Smooth muscle cell (in vitro differentiated cells): ENCODE results near the gene ZNF76. TPM values are rescaled to one million over a fixed set of nuclear protein-coding genes. Genes with fewer than 3 reads are reported as not detected.

Experiments
- DNase-seq: peaks from one replicate; lab custom pipeline; 2025; ENCODE audit not compliant: unreplicated experiment; lab: John Stamatoyannopoulos, UW
- H2AFZ ChIP-seq: fragments of 200-600 bp; sonication (generic); 2 replicates; pipeline ENCODE4 v1.6.0; 2016; ENCODE audit warnings: antibody characterized with exemption, low read depth, mild to moderate bottlenecking
- H3F3A ChIP-seq: fragments of 200-600 bp; sonication (generic); 2 replicates; pipeline ENCODE4 v1.6.0; 2017; ENCODE audit warnings: antibody characterized with exemption, low read depth
- H3K27ac ChIP-seq: fragments of 200-600 bp; sonication (generic); 2 replicates; pipeline ENCODE4 v1.5.1; 2016; ENCODE audit warnings: low read depth, mild to moderate bottlenecking
- H3K27me3 ChIP-seq: fragments of 200-600 bp; sonication (generic); 2 replicates; pipeline ENCODE4 v1.6.1; 2016; ENCODE audit warnings: low read depth, mild to moderate bottlenecking
- H3K36me3 ChIP-seq: fragments of 200-600 bp; sonication (generic); 2 replicates; pipeline ENCODE4 v1.5.1; 2016; ENCODE audit warnings: low read depth
- H3K4me1 ChIP-seq: fragments of 200-600 bp; sonication (generic); 2 replicates; pipeline ENCODE4 v1.5.1; 2016; ENCODE audit warnings: low read depth
- H3K4me2 ChIP-seq: fragments of 200-600 bp; sonication (generic); 2 replicates; pipeline ENCODE4 v1.6.0; 2016; ENCODE audit warnings: mild to moderate bottlenecking
- H3K4me3 ChIP-seq: fragments of 200-600 bp; sonication (generic); 2 replicates; pipeline ENCODE4 v1.5.1; 2016; ENCODE audit warnings: mild to moderate bottlenecking
- H3K79me2 ChIP-seq: fragments of 200-600 bp; sonication (generic); 2 replicates; pipeline ENCODE4 v1.6.0; 2016; ENCODE audit warnings: low read depth, mild to moderate bottlenecking
- H3K9ac ChIP-seq: fragments of 200-600 bp; sonication (generic); 2 replicates; pipeline ENCODE4 v1.6.0; 2016; ENCODE audit warnings: low read depth
- H3K9me3 ChIP-seq: fragments of 200-600 bp; sonication (generic); replicated peaks from 2 replicates; pipeline ENCODE4 v1.5.1; 2016; ENCODE audit warnings: low read depth
- H4K20me1 ChIP-seq: fragments of 200-600 bp; sonication (generic); 2 replicates; pipeline ENCODE4 v1.6.0; 2016; ENCODE audit warnings: low read depth
- WGBS: methylation state at CpG from one replicate; pipeline ENCODE4 v1.1.7; 2016; ENCODE audit warnings: low lambda C conversion rate; 5-methylcytosine and 5-hydroxymethylcytosine counted together
- polyA plus RNA-seq: library from polyadenylated mRNA; unstranded; fragments of >200 nt; fragmentation: Nextera tagmentation; extraction: Ambion mirVana; gene quantifications from 2 replicates; pipeline ENCODE4 v1.2.1, GENCODE V29; 2016
- total RNA-seq: library from RNA; depleted of rRNA; stranded (reverse); fragments of >200 nt; gene quantifications from 2 replicates; pipeline ENCODE4 v1.2.3, GENCODE V29; 2014
- TF ChIP-seq, protein P1 (sequence below): fragments of 200-600 bp; sonication (generic); IDR thresholded peaks from 2 replicates; pipeline ENCODE4 v1.5.1; 2017; ENCODE audit warnings: borderline replicate concordance, mild to moderate bottlenecking, antibody characterized with exemption; ENCODE audit not compliant: insufficient read depth, poor library complexity, severe bottlenecking

ZNF76 gene
- total and polyA plus RNA-seq, 2 experiments from 2014 or later, result 7.7 to 14.2 TPM

DNA sequence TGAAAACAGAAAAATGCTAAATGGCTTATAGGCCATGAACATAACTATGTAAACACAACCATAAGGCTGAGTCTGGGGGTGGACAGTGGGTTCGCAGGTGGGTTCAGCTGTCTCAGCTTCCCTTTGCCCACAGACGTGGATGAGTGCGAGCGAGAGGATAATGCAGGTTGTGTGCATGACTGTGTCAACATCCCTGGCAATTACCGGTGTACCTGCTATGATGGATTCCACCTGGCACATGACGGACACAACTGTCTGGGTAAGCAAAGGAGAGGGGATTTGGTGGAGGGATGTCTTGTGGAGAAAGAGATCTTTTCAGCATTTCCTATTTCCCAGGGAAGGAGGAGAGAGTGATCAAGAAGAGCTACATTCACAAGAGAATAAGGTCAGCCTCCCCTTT is 31.1 kb upstream of the ZNF76 start:
- Histone ChIP-seq H3K4me1 (no peaks in the 10 kb centered on the region), H3K27ac (no peak overlapping the region), H3K79me2 (no peaks in the 10 kb centered on the region), H3K9ac (no peak overlapping the region), H3F3A (no peaks in the 10 kb centered on the region), H3K4me2 (no peak overlapping the region), H3K4me3 (no peak overlapping the region), H3K27me3 (no peaks in the 10 kb centered on the region), H2AFZ (no peak overlapping the region), H3K9me3 (no peaks in the 10 kb centered on the region), H4K20me1 (peaks cover 59% of the 10 kb centered on the region), H3K36me3 (no peaks in the 10 kb centered on the region)
- TF ChIP-seq, protein P1, sequence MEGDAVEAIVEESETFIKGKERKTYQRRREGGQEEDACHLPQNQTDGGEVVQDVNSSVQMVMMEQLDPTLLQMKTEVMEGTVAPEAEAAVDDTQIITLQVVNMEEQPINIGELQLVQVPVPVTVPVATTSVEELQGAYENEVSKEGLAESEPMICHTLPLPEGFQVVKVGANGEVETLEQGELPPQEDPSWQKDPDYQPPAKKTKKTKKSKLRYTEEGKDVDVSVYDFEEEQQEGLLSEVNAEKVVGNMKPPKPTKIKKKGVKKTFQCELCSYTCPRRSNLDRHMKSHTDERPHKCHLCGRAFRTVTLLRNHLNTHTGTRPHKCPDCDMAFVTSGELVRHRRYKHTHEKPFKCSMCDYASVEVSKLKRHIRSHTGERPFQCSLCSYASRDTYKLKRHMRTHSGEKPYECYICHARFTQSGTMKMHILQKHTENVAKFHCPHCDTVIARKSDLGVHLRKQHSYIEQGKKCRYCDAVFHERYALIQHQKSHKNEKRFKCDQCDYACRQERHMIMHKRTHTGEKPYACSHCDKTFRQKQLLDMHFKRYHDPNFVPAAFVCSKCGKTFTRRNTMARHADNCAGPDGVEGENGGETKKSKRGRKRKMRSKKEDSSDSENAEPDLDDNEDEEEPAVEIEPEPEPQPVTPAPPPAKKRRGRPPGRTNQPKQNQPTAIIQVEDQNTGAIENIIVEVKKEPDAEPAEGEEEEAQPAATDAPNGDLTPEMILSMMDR, result no peak
- DNase-seq, result no peak
- 98% methylated on average over 6 of the region's 6 CpGs for WGBS

DNA sequence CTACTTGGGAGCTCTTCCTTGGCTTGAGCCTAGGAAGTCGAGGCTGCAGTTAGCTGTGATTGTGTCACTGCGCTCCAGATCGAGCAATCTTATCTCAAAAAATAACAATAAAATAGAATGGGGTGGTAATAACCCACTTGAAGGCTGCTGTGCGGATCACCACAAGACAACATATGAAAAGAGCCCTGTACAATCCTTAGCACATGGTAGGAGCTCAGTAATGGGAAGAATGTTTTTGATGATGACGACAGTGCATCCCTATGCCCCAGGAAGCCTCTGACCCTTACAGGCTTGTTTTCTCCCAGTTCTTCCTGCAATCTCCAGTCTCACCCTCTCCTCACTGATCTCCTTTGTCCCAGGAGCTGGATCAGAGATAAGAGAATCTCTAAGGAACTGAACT is 30.2 kb upstream of the ZNF76 start:
- Histone ChIP-seq H3K79me2 (no peaks in the 10 kb centered on the region), H4K20me1 (peaks cover 62% of the 10 kb centered on the region), H3K9me3 (no peaks in the 10 kb centered on the region), H3F3A (no peaks in the 10 kb centered on the region), H3K27me3 (no peaks in the 10 kb centered on the region), H3K36me3 (no peaks in the 10 kb centered on the region), H3K27ac (no peak overlapping the region), H3K4me2 (no peak overlapping the region), H3K4me3 (no peak overlapping the region), H2AFZ (no peak overlapping the region), H3K9ac (no peak overlapping the region), H3K4me1 (no peaks in the 10 kb centered on the region)
- 84% methylated on average over 5 of the region's 5 CpGs for WGBS
- no peak for DNase-seq
- TF ChIP-seq, protein P1, result no peak

DNA sequence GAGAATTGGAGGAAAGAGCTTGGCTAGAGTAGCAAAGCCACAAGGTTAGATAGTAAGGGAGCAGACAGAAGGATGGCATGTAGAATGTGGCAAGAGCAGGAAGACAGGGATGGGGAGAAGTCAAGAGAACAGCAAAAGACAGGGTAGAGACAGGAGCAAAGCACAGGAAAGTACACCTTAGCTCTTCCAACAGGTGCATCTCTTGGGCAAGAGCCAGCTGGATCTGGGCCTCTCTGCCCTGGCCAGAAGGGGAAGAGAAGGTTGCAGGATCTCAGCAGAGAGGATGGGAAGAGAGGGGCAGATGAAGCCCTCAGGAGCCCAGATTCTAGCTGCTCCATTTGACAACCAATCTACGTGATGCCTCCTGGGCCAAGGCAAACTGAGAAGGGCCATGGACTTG is 29.0 kb upstream of the ZNF76 start:
- H3F3A ChIP-seq, result no peaks in the 10 kb centered on the region
- no peaks in the 10 kb centered on the region for H3K4me1 ChIP-seq
- no peak overlapping the region for H3K4me2 ChIP-seq
- no peaks in the 10 kb centered on the region for H3K79me2 ChIP-seq
- no peaks in the 10 kb centered on the region for H3K36me3 ChIP-seq
- peaks cover 68% of the 10 kb centered on the region for H4K20me1 ChIP-seq
- WGBS, result 100% methylated on average over 1 of the region's 1 CpG
- no peak overlapping the region for H2AFZ ChIP-seq
- no peak overlapping the region for H3K27ac ChIP-seq
- no peak overlapping the region for H3K4me3 ChIP-seq
- no peaks in the 10 kb centered on the region for H3K27me3 ChIP-seq
- TF ChIP-seq, protein P1, result no peak
- no peak overlapping the region for H3K9ac ChIP-seq
- H3K9me3 ChIP-seq, result no peaks in the 10 kb centered on the region
- DNase-seq, result no peak

DNA sequence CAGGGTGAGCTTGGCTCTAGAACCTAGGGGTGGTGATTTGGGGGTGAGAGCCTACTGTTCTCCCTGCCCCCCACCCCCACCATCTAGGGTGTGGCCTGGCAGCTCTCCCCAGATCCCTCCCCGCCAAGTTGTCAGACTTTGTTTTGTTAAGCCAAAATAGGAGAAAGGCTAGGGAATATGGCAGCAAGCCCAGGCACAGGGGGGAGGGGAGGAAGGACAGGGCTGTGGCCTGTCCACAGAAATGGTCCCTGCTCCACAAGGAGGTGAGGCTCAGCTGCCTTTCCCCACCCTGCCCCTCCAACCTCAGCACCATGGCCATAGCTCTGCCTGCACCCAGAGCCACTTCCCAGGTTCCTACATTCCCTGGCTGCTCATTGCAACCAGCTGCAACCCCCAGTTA is 28.6 kb upstream of the ZNF76 start:
- Histone ChIP-seq H4K20me1 (peaks cover 67% of the 10 kb centered on the region), H3K4me3 (no peak overlapping the region), H3F3A (no peaks in the 10 kb centered on the region), H2AFZ (no peak overlapping the region), H3K4me2 (no peak overlapping the region), H3K4me1 (no peaks in the 10 kb centered on the region), H3K9ac (no peak overlapping the region), H3K9me3 (no peaks in the 10 kb centered on the region), H3K36me3 (no peaks in the 10 kb centered on the region), H3K79me2 (no peaks in the 10 kb centered on the region), H3K27me3 (no peaks in the 10 kb centered on the region), H3K27ac (no peak overlapping the region)
- TF ChIP-seq, protein P1, result no peak
- WGBS, result 100% methylated on average over 1 of the region's 1 CpG
- DNase-seq, result no peak
